ENCODE data around the gene FGF5. TPM values are rescaled to one million over a fixed set of nuclear protein-coding genes. Genes with fewer than 3 reads are reported as not detected.

The FGF5 gene
- total RNA-seq, 1 donor from 2014 or later, result not detected

- no peaks in the 10 kb centered on the region for H3F3A ChIP-seq (ENCODE audit: low read depth)
- Mint-ChIP-seq H3K4me1 (no peaks in the 10 kb centered on the region), H3K4me3 (no peak overlapping the region), H3K27me3 (ENCODE audit: insufficient read depth, low read depth) (no peaks in the 10 kb centered on the region), H3K9me3 (no peaks in the 10 kb centered on the region), H3K36me3 (no peaks in the 10 kb centered on the region), H3K27ac (no peak overlapping the region)
- no peak for TF ChIP-seq CTCF (IDR thresholded peaks at IDR 0.05)
- TF ChIP-seq EZH2phosphoT487 (IDR thresholded peaks at IDR 0.05), result no peak
- no peak for TF ChIP-seq EZH2 (IDR thresholded peaks at IDR 0.05)
- H3K9me3 ChIP-seq (ENCODE audit: low read depth), result no peaks in the 10 kb centered on the region
- H2AFZ ChIP-seq (replicated peaks), result no peak overlapping the region
- H3K4me2 ChIP-seq, result no peak overlapping the region
- DNase-seq (ENCODE audit: low spot score), result no peak
- H3K79me2 ChIP-seq (ENCODE audit: low read depth), result no peaks in the 10 kb centered on the region
- no peak overlapping the region for H3K27ac ChIP-seq
- H3K4me3 ChIP-seq, result no peak overlapping the region
- H3K36me3 ChIP-seq, result no peaks in the 10 kb centered on the region
- no peaks in the 10 kb centered on the region for H4K20me1 ChIP-seq (ENCODE audit: low read depth)
- peaks cover 99% of the 10 kb centered on the region for H3K27me3 ChIP-seq
- H3K4me1 ChIP-seq, result no peaks in the 10 kb centered on the region
- no peak overlapping the region for H3K9ac ChIP-seq
Measured at GRCh38 chr4:80229128-80229527, 37.3 kb upstream of the FGF5 start.

GRCh38 chr4:80229590-80229989 is 36.9 kb upstream of the FGF5 start:
- Histone ChIP-seq H3K27ac (no peak overlapping the region), H3K79me2 (ENCODE audit: low read depth) (no peaks in the 10 kb centered on the region), H3K9me3 (ENCODE audit: low read depth) (no peaks in the 10 kb centered on the region), H2AFZ (replicated peaks) (no peak overlapping the region), H3K4me3 (no peak overlapping the region), H4K20me1 (ENCODE audit: low read depth) (no peaks in the 10 kb centered on the region), H3K9ac (no peak overlapping the region), H3F3A (ENCODE audit: low read depth) (no peaks in the 10 kb centered on the region), H3K27me3 (peaks cover 99% of the 10 kb centered on the region), H3K4me2 (no peak overlapping the region), H3K36me3 (no peaks in the 10 kb centered on the region), H3K4me1 (no peaks in the 10 kb centered on the region)
- TF ChIP-seq EZH2phosphoT487 (IDR thresholded peaks at IDR 0.05), result no peak
- no peak for TF ChIP-seq EZH2 (IDR thresholded peaks at IDR 0.05)
- no peak for TF ChIP-seq CTCF (IDR thresholded peaks at IDR 0.05)
- no peak for DNase-seq (ENCODE audit: low spot score)
- Mint-ChIP-seq H3K27ac (no peak overlapping the region), H3K36me3 (no peaks in the 10 kb centered on the region), H3K9me3 (no peaks in the 10 kb centered on the region), H3K4me1 (no peaks in the 10 kb centered on the region), H3K4me3 (no peak overlapping the region), H3K27me3 (ENCODE audit: insufficient read depth, low read depth) (no peaks in the 10 kb centered on the region)

DNA sequence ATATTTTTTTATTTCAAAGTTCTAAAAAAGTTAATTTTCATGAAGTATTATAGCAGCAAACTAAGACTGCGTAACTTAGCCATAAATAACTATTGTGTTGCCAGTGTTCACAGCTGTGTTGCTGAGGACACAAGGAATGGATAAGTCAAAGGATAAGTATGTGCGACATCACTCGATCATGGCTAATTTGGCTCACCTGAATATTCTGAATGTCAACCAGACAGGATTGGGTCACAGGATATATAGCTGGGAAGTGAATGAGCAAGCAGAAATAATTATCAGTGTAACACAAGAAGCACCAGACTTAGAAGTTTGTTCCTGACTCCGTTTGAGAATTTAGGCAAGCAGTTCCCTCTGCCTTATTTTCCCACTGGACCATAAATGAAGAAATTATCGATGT is 35.3 kb upstream of the FGF5 start:
- Mint-ChIP-seq H3K27ac (no peak overlapping the region), H3K36me3 (no peaks in the 10 kb centered on the region), H3K4me3 (no peak overlapping the region), H3K4me1 (no peaks in the 10 kb centered on the region), H3K9me3 (no peaks in the 10 kb centered on the region), H3K27me3 (ENCODE audit: insufficient read depth, low read depth) (peaks cover 2% of the 10 kb centered on the region)
- TF ChIP-seq CTCF (IDR thresholded peaks at IDR 0.05), result no peak
- no peak for TF ChIP-seq EZH2phosphoT487 (IDR thresholded peaks at IDR 0.05)
- TF ChIP-seq EZH2 (IDR thresholded peaks at IDR 0.05), result no peak
- H2AFZ ChIP-seq (replicated peaks), result no peak overlapping the region
- no peaks in the 10 kb centered on the region for H3F3A ChIP-seq (ENCODE audit: low read depth)
- no peaks in the 10 kb centered on the region for H3K9me3 ChIP-seq (ENCODE audit: low read depth)
- DNase-seq (ENCODE audit: low spot score), result no peak
- H3K27me3 ChIP-seq, result peaks cover 97% of the 10 kb centered on the region
- H3K36me3 ChIP-seq, result no peaks in the 10 kb centered on the region
- no peaks in the 10 kb centered on the region for H3K4me1 ChIP-seq
- no peak overlapping the region for H3K4me3 ChIP-seq
- H4K20me1 ChIP-seq (ENCODE audit: low read depth), result no peaks in the 10 kb centered on the region
- no peaks in the 10 kb centered on the region for H3K79me2 ChIP-seq (ENCODE audit: low read depth)
- no peak overlapping the region for H3K4me2 ChIP-seq
- no peak overlapping the region for H3K27ac ChIP-seq
- H3K9ac ChIP-seq, result no peak overlapping the region

Data from neural progenitor cell (in vitro differentiated cells).